Stimulated activated naive CD8-positive, alpha-beta T cell treated with anti-CD3 and anti-CD28 coated beads, Interleukin-15, amount 100 ng/mL, for 72 hours (primary cell): Measurements from ENCODE around the gene PRKN.
"Not testable (repeated sequence)": the region's sequence is repeated elsewhere in the genome, so short reads cannot be mapped to it uniquely, and the experiment has no call there.

Experiments
- ATAC-seq: fragments of 150-1000 bp; cut with Tn5 transposase; 2 replicates; pipeline ENCODE4 v1.10.0; 2021; ENCODE audit warnings: mild to moderate bottlenecking, moderate library complexity
- DNase-seq, 2 donors: peaks; one replicate each; pipeline ENCODE4 v3.0.0; 2021 to 2022
- H3K27ac Mint-ChIP-seq, 2 donors: one replicate each; pipeline ENCODE4 v1.8.0; 2022; ENCODE audit warnings: mild to moderate bottlenecking in 2 of 2, mixed read lengths in 2 of 2, moderate library complexity in 2 of 2
- H3K27me3 Mint-ChIP-seq: one replicate; pipeline ENCODE4 v1.8.0; 2022; ENCODE audit warnings: mixed read lengths
- H3K4me1 Mint-ChIP-seq: one replicate; pipeline ENCODE4 v1.8.0; 2022; ENCODE audit warnings: mild to moderate bottlenecking, mixed read lengths
- H3K4me3 Mint-ChIP-seq, 2 donors: one replicate each; pipeline ENCODE4 v1.8.0; 2022; ENCODE audit warnings: mild to moderate bottlenecking in 2 of 2, mixed read lengths in 2 of 2, moderate library complexity in 1 of 2
- H3K9me3 Mint-ChIP-seq, 2 donors: one replicate each; pipeline ENCODE4 v1.8.0; 2022; ENCODE audit warnings: mixed read lengths in 2 of 2

Gene PRKN

DNA sequence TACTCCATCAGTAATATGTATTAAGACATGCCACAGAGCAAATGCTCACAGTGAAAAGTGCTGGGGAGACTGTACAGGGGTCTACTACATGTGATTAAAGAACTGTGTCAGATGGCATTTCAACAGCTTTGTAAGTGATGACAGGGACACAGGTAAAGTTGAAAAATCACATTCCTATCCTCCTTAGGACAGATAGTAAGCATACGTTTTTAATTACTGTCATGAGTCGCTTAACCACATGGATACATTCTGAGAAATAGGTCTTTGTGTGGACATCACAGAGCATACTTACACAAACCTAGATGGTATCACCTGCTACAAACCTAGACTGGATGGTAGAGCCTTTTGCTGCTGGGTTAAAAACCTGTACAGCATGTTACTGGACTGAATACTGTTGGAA lies 807.9 kb downstream of the PRKN start:
- ATAC-seq: no peak
- H3K9me3 Mint-ChIP-seq: no peaks in the 10 kb centered on the region
- no peak overlapping the region for H3K4me3 Mint-ChIP-seq
- no peak overlapping the region for H3K27ac Mint-ChIP-seq
- no peaks in the 10 kb centered on the region for H3K4me1 Mint-ChIP-seq
- DNase-seq: no peak
- H3K27me3 Mint-ChIP-seq: no peaks in the 10 kb centered on the region

DNA sequence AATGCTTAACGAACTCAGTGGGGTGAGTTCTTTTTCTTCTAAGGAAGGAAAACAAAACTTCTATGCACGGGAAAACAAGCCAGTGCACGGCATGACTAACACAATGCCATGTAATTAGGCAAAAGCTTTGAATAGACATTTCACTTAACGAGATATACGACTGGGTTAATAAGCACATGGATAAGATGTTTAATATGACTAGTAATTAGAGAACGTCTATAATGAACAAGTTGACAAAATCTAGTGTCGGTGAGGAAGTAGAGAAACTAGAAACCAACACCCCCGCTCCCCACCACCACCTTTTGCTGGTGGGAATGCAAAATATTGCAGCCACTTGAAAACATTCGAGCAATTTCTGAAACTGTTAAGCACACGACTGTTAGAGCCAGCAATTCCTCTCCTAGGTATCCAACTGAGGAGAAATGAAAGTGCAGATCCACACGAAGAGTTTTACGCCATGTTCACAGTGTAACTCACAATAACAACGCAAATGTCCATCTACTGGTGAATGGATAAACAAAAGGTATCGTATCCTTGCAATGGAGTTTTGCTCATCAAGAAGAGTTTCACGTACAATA lies 808.8 kb downstream of the PRKN start:
- DNase-seq (no peak), ATAC-seq (no peak)
- Mint-ChIP-seq H3K4me3 (no peak overlapping the region), H3K27me3 (no peaks in the 10 kb centered on the region), H3K9me3 (no peaks in the 10 kb centered on the region), H3K27ac (no peak overlapping the region), H3K4me1 (no peaks in the 10 kb centered on the region)

DNA sequence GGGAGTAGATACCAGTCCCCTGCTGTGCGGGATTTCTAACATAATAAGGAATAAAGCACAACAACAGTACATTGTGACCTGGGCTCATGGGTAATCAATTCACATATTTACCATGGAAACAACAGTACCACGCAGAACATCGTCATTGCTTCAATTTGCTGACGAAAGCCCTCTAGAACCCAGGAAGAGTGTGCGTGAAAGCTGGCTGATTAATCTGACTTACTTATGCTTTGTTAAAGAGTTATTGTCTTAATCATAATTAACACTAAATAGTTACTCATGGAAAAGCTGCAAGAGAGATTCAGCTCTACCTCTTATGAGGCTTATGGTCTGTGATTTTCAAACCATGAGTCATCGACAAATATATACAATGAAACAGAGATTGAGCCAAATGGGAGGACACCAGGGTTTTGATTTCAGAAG lies 809.4 kb downstream of the PRKN start:
- Mint-ChIP-seq H3K4me1 (no peaks in the 10 kb centered on the region), H3K4me3 (no peak overlapping the region), H3K27ac (no peak overlapping the region), H3K27me3 (no peaks in the 10 kb centered on the region), H3K9me3 (no peaks in the 10 kb centered on the region)
- DNase-seq (no peak), ATAC-seq (no peak)

GRCh38 chr6:161917645-161918044 lies 809.9 kb downstream of the PRKN start:
- Mint-ChIP-seq H3K4me1 (no peaks in the 10 kb centered on the region), H3K9me3 (no peaks in the 10 kb centered on the region), H3K4me3 (no peak overlapping the region), H3K27me3 (no peaks in the 10 kb centered on the region), H3K27ac (no peak overlapping the region)
- ATAC-seq (no peak), DNase-seq (no peak)

GRCh38 chr6:161915456-161915964 lies 812.1 kb downstream of the PRKN start:
- H3K27ac Mint-ChIP-seq: no peak overlapping the region

DNA sequence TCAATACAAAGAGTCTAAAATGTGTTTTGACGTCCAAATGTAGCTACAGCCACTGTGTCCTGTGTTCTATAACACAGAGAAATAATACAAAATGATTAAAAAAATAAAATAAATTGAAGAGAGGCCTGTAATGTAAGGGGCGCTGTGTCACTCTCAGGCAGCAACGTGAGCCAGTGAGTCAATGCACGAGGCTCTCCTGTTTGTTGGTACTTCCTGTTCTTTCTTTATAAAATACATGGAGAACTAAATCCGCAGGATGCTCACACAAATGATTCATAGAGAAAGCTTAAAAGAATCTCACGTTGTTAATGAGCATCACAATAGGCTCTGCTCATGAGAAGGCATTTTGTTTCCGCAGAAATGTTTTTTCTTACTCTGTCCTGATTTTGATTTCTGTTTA lies 818.7 kb downstream of the PRKN start:
- Mint-ChIP-seq H3K27ac (no peak overlapping the region), H3K27me3 (no peaks in the 10 kb centered on the region), H3K4me1 (no peaks in the 10 kb centered on the region), H3K4me3 (no peak overlapping the region), H3K9me3 (peaks cover 0 to 6% of the 10 kb centered on the region in 2 donors)
- ATAC-seq (no peak), DNase-seq (no peak)

More at GRCh38 chr6:161915456-161915964, 812.1 kb downstream of the PRKN start:
- ATAC-seq (no peak), DNase-seq (no peak)
- Mint-ChIP-seq H3K9me3 (no peaks in the 10 kb centered on the region), H3K4me3 (no peak overlapping the region), H3K27me3 (no peaks in the 10 kb centered on the region), H3K4me1 (no peaks in the 10 kb centered on the region)

- H3K27ac Mint-ChIP-seq: peak overlapping the region in 1 of 2 donors; percentile 42
- H3K4me1 Mint-ChIP-seq: no peaks in the 10 kb centered on the region
- DNase-seq: no peak
- no peak for ATAC-seq
- H3K27me3 Mint-ChIP-seq: no peaks in the 10 kb centered on the region
- peaks cover 0 to 6% of the 10 kb centered on the region in 2 donors for H3K9me3 Mint-ChIP-seq
- no peak overlapping the region for H3K4me3 Mint-ChIP-seq
Observed at GRCh38 chr6:161906571-161906970, 821.0 kb downstream of the PRKN start.

DNA sequence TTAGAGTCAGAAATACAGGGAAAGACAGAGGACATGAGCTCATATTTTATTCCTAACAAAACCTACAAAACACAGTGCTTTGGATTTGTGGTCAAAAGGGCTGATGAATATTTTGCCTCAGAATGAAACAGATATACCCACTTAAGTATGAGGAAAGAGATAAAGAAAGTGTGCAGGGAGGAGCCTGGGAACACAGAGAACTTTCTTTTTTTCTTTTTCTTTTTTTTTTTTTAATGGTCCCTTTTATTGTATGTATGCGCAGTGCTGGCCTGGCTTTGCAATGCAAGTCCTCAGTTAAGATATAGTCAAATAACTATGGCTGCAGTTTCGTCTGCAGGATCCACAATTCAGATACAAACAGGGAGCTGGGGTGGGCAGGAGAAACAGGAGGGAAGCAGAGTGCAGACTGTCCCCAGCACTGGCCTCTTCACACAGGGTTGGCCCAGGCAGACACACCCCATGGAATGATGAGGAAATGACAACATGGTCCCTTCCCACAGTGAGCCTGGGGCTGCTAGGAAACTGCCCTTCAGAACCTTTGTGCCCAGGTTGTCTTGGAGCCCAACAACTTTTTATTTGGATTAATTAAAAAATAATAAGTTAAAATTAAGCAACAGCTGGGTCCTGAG lies 823.9 kb downstream of the PRKN start:
- H3K9me3 Mint-ChIP-seq: no peaks in the 10 kb centered on the region

GRCh38 chr6:161901740-161902426 lies 825.7 kb downstream of the PRKN start:
- no peak for DNase-seq
- Mint-ChIP-seq H3K4me3 (no peak overlapping the region), H3K27me3 (no peaks in the 10 kb centered on the region), H3K9me3 (no peaks in the 10 kb centered on the region), H3K4me1 (no peaks in the 10 kb centered on the region), H3K27ac (no peak overlapping the region)
- ATAC-seq: no peak

More for the DNA sequence above, 823.9 kb downstream of the PRKN start:
- H3K27ac Mint-ChIP-seq: no peak overlapping the region
- ATAC-seq (no peak), DNase-seq (no peak)
- no peaks in the 10 kb centered on the region for H3K27me3 Mint-ChIP-seq
- no peaks in the 10 kb centered on the region for H3K4me1 Mint-ChIP-seq
- no peak overlapping the region for H3K4me3 Mint-ChIP-seq

DNA sequence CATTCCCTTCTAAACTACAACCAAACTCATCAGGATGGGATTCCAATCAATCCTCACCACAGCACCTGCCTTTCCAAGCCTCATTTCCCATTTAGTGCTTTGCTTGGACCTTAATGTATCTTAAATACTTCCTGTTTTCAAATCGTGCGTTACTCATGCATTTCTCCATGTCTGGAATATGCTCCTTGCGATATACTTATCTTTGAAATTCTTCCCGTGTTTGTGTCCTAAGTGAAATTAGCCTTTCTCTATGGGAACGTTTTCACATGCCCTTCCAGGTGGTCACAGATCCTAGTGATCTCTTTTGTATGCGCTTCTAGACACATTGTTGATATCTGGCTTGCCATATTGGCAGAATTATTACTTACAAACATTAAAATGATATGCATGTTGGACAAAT lies 833.1 kb downstream of the PRKN start:
- no peak for DNase-seq
- Mint-ChIP-seq H3K9me3 (no peaks in the 10 kb centered on the region), H3K4me3 (no peak overlapping the region), H3K27ac (no peak overlapping the region), H3K4me1 (no peaks in the 10 kb centered on the region), H3K27me3 (no peaks in the 10 kb centered on the region)
- ATAC-seq: no peak

DNA sequence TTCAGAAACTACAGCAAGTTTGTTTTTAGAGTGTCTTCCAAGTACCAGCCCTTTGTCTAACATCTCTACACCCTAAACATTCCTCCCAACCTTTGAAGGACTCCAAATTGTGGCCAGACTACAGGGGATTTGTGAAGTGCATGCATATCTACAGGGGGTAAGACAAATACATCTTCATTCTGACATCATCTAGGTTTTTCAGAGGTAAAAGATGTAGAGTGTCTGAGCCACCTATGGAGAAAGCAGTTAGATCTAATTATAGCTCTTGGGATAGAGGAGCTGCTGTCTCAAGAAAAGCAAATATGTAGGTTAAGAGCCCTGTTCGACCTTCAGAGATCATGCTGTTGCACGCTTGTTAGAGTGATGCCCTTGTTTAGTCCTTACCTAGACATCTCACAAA lies 836.0 kb downstream of the PRKN start:
- no peaks in the 10 kb centered on the region for H3K4me1 Mint-ChIP-seq
- H3K27me3 Mint-ChIP-seq: no peaks in the 10 kb centered on the region
- DNase-seq (no peak), ATAC-seq (no peak)
- H3K9me3 Mint-ChIP-seq: no peaks in the 10 kb centered on the region
- no peak overlapping the region for H3K4me3 Mint-ChIP-seq
- H3K27ac Mint-ChIP-seq: no peak overlapping the region

GRCh38 chr6:161890832-161891297 lies 836.7 kb downstream of the PRKN start:
- no peak for DNase-seq
- Mint-ChIP-seq H3K4me1 (no peaks in the 10 kb centered on the region), H3K27ac (no peak overlapping the region), H3K27me3 (no peaks in the 10 kb centered on the region), H3K9me3 (no peaks in the 10 kb centered on the region), H3K4me3 (no peak overlapping the region)
- ATAC-seq: no peak

DNA sequence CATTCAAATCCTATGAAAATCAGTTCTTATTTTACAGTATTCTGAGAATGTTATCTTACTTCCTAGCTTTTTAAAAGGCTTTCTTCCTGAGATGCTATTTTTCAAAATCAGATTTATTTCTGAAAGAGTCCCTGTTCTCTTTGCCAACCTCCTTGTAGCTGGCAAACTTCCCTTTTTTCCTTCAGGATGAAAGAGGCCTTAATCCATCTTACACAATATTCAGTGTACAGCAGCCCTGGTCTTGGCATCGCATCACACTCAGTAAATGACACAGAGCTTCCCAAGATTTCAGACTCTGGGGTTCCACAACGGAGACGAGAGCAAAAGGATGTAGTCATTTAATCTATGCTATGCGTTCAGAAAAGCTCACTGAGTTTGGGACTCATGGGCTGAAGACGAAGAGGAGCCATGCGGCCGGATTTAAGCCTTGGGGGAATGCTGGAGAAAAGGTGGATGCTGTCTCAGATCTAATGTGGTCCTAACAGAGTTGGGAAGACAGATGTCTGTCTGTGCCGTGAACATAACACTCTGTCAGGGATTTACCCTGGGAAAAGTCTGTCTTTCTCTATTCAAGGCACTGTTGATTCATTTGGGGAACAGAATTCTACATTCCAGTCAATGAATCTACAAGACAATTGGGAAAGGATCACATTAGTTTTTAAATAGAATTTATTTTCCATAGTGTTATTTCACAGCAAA lies 837.3 kb downstream of the PRKN start:
- Mint-ChIP-seq H3K27ac (no peak overlapping the region), H3K9me3 (no peaks in the 10 kb centered on the region), H3K27me3 (no peaks in the 10 kb centered on the region), H3K4me1 (no peaks in the 10 kb centered on the region), H3K4me3 (no peak overlapping the region)
- DNase-seq (no peak), ATAC-seq (no peak)

DNA sequence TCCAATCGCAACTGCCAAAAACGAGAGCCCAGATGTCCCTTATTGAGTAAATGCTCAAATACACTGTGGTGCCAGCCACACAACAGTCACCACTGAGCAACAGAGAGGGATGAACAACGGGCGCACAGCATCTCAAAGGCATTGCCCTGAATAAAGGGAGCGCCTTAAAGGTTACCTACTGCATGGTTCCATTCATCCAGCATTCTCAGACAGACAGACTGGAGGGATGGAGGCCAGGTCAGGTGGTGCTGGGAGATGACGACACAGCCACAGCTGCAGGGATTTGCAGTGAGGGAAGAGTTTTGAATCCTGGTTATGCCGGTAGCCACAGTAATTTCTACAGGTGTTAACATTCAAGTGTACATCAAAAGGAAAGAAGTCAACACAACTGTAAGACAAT lies 838.2 kb downstream of the PRKN start:
- DNase-seq (no peak), ATAC-seq (no peak)
- no peaks in the 10 kb centered on the region for H3K27me3 Mint-ChIP-seq
- H3K9me3 Mint-ChIP-seq: no peaks in the 10 kb centered on the region
- H3K4me3 Mint-ChIP-seq: no peak overlapping the region
- H3K27ac Mint-ChIP-seq: no peak overlapping the region
- H3K4me1 Mint-ChIP-seq: no peaks in the 10 kb centered on the region

- H3K27me3 Mint-ChIP-seq, H3K9me3 Mint-ChIP-seq, H3K4me3 Mint-ChIP-seq, ATAC-seq, H3K4me1 Mint-ChIP-seq, DNase-seq, H3K27ac Mint-ChIP-seq: not testable (repeated sequence)
Observed at GRCh38 chr6:161886545-161886944, 841.0 kb downstream of the PRKN start.

GRCh38 chr6:161884782-161885181 lies 842.8 kb downstream of the PRKN start:
- Mint-ChIP-seq H3K4me3 (no peak overlapping the region), H3K4me1 (no peaks in the 10 kb centered on the region), H3K27me3 (no peaks in the 10 kb centered on the region), H3K27ac (no peak overlapping the region), H3K9me3 (no peaks in the 10 kb centered on the region)
- ATAC-seq: no peak
- no peak for DNase-seq
